ENCODE measurements around the gene COX14. TPM values are rescaled to one million over a fixed set of nuclear protein-coding genes. Genes with fewer than 3 reads are reported as not detected.

Gene COX14
- total RNA-seq, 1 experiment from 2014 or later = 28.7 TPM

DNA sequence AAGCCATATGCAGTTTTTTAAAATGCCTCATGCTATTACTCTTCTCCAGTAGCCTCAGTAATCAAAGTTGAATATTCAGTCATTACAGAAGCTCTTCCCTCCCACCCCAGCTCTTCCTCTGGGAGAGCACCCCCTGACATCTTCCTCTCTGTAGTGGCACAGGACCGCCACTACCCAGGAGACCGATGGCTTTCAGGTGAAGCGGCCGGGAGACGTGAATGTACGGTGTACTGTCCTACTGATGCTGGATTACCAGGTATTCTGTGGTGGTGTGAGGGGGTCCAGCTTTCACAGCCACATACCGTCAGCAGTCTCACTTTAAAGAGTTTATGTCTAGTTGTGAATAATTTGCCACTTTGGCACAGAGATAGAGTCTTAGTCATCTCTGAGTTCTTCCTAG is 22.3 kb upstream of the COX14 start:
- intact Hi-C loops (cut with micrococcal nuclease; ENCODE audit: unreplicated experiment) = no loop called here

DNA sequence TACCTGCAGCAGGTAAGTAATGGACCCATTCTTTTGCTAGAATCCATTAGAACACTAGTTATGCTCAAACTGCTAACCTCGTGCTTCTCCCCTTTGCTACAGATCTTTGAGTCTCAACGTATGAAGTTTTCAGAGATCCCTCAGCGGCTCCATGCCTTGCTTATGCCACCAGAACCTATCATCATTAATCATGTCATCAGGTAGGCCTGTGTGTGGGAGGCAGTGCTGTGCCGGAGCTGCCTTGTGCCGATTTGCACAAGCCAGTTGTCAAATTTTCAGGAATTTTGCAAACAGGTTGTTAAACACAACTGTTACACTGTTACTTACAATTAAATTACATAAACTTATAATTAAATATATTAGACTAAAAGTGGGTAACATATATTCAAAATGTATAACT is 21.6 kb upstream of the COX14 start:
- POLR2A ChIA-PET (ENCODE audit: low non-redundant PET) = no interaction called here
- no peak overlapping the region for H3K27ac ChIP-seq (ENCODE audit: low read depth, low read length, poor library complexity, severe bottlenecking)
- no peak overlapping the region for H3K4me3 ChIP-seq (ENCODE audit: low read depth, low read length, poor library complexity, severe bottlenecking)
- H3K4me1 ChIP-seq (ENCODE audit: insufficient read depth, low read length, poor library complexity, severe bottlenecking) = peaks cover 5% of the 10 kb centered on the region
- H3K9me3 ChIP-seq (ENCODE audit: low read depth, low read length, poor library complexity, severe bottlenecking) = no peaks in the 10 kb centered on the region
- no peaks in the 10 kb centered on the region for H3K27me3 ChIP-seq (replicated peaks; ENCODE audit: insufficient read depth, low read depth, low read length, poor library complexity)
- CTCF ChIA-PET = no interaction called here
- no peak for DNase-seq (ENCODE audit: low spot score)
- intact Hi-C loops (cut with micrococcal nuclease; ENCODE audit: unreplicated experiment) = no loop called here
- peaks cover 82% of the 10 kb centered on the region for H3K36me3 ChIP-seq (ENCODE audit: insufficient read depth, low read length, poor library complexity, severe bottlenecking)
- BruUV-seq (replicated peaks) = no TSS peak
- no peak for TF ChIP-seq EZH2 (IDR thresholded peaks at IDR 0.05; ENCODE audit: borderline replicate concordance, low read depth, low read length, poor library complexity, severe bottlenecking)

More for the DNA sequence above, 22.3 kb upstream of the COX14 start:
- no TSS peak for BruUV-seq (replicated peaks)
- peaks cover 5% of the 10 kb centered on the region for H3K4me1 ChIP-seq (ENCODE audit: insufficient read depth, low read length, poor library complexity, severe bottlenecking)
- TF ChIP-seq, protein P1, sequence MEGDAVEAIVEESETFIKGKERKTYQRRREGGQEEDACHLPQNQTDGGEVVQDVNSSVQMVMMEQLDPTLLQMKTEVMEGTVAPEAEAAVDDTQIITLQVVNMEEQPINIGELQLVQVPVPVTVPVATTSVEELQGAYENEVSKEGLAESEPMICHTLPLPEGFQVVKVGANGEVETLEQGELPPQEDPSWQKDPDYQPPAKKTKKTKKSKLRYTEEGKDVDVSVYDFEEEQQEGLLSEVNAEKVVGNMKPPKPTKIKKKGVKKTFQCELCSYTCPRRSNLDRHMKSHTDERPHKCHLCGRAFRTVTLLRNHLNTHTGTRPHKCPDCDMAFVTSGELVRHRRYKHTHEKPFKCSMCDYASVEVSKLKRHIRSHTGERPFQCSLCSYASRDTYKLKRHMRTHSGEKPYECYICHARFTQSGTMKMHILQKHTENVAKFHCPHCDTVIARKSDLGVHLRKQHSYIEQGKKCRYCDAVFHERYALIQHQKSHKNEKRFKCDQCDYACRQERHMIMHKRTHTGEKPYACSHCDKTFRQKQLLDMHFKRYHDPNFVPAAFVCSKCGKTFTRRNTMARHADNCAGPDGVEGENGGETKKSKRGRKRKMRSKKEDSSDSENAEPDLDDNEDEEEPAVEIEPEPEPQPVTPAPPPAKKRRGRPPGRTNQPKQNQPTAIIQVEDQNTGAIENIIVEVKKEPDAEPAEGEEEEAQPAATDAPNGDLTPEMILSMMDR (conservative IDR thresholded peaks at IDR 0.05; ENCODE audit: low read depth, low read length) = no peak
- TF ChIP-seq EZH2 (IDR thresholded peaks at IDR 0.05; ENCODE audit: borderline replicate concordance, low read depth, low read length, poor library complexity, severe bottlenecking) = no peak
- H3K9me3 ChIP-seq (ENCODE audit: low read depth, low read length, poor library complexity, severe bottlenecking) = no peaks in the 10 kb centered on the region
- ChIA-PET CTCF (interaction anchor here (0.8 kb wide), 1 partner anchor 14 kb away, joined by 3 read pairs; the partner anchor contains the start of gene GPD1), POLR2A (ENCODE audit: low non-redundant PET) (interaction anchor here (0.5 kb wide), 2 partner anchors 25 to 893 kb away, joined by 3 to 11 read pairs; no protein-coding TSS in a partner anchor)
- peaks cover 75% of the 10 kb centered on the region for H3K36me3 ChIP-seq (ENCODE audit: insufficient read depth, low read length, poor library complexity, severe bottlenecking)
- H3K27me3 ChIP-seq (replicated peaks; ENCODE audit: insufficient read depth, low read depth, low read length, poor library complexity) = no peaks in the 10 kb centered on the region
- DNase-seq (ENCODE audit: low spot score) = no peak
- no peak overlapping the region for H3K27ac ChIP-seq (ENCODE audit: low read depth, low read length, poor library complexity, severe bottlenecking)
- H3K4me3 ChIP-seq (ENCODE audit: low read depth, low read length, poor library complexity, severe bottlenecking) = no peak overlapping the region

DNA sequence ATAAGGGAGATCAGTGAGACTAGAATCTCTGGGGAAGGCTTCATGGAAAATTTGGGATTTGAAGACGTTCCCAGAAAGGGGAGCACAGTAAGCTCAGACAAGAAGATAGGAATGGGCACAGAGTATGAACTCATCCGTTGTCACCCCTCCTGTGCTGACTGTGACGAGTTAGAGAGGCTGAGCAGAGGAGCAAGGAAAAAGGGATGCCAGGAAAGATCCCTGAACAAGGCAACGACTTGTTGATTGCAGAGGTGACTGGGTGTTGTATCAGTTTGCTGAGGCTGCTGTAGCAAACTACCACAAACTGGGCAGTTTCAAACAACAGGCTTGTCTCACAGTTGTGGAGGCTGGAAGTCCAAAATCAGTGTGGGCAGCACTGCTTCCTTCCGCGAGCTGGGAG is 14.1 kb upstream of the COX14 start:
- DNase-seq (ENCODE audit: low spot score) = no peak
- ChIA-PET POLR2A (ENCODE audit: low non-redundant PET) (no interaction called here), CTCF (interaction anchor here (0.7 kb wide), 1 partner anchor 13 kb away, joined by 15 read pairs; no protein-coding TSS in a partner anchor)
- H3K27me3 ChIP-seq (replicated peaks; ENCODE audit: insufficient read depth, low read depth, low read length, poor library complexity) = no peaks in the 10 kb centered on the region
- no peaks in the 10 kb centered on the region for H3K9me3 ChIP-seq (ENCODE audit: low read depth, low read length, poor library complexity, severe bottlenecking)
- peaks cover 74% of the 10 kb centered on the region for H3K36me3 ChIP-seq (ENCODE audit: insufficient read depth, low read length, poor library complexity, severe bottlenecking)
- H3K27ac ChIP-seq (ENCODE audit: low read depth, low read length, poor library complexity, severe bottlenecking) = no peak overlapping the region
- no peak for TF ChIP-seq EZH2 (IDR thresholded peaks at IDR 0.05; ENCODE audit: borderline replicate concordance, low read depth, low read length, poor library complexity, severe bottlenecking)
- TF ChIP-seq, protein P1 (conservative IDR thresholded peaks at IDR 0.05; ENCODE audit: low read depth, low read length) = no peak
- intact Hi-C loops (cut with micrococcal nuclease; ENCODE audit: unreplicated experiment) = no loop called here
- H3K4me1 ChIP-seq (ENCODE audit: insufficient read depth, low read length, poor library complexity, severe bottlenecking) = no peaks in the 10 kb centered on the region
- no TSS peak for BruUV-seq (replicated peaks)
- H3K4me3 ChIP-seq (ENCODE audit: low read depth, low read length, poor library complexity, severe bottlenecking) = no peak overlapping the region

All from A673 (cell line).